ENCODE results near the gene FBN1.

GRCh38 chr15:48577469-48577868 lies 68.0 kb downstream of the FBN1 start:
- TF ChIP-seq CTCF (IDR thresholded peaks at IDR 0.05) (no peak), POLR2A (IDR thresholded peaks at IDR 0.05) (no peak)

Data from adrenal gland (tissue), 5 donors.